ENCODE measurements around the gene KRT33B.
A peak's percentile ranks its signal among the peaks of the same experiment; 100 is the strongest.

The KRT33B gene

GRCh38 chr17:41333098-41333497, 36.5 kb downstream of the KRT33B start:
- in situ Hi-C loops (cut with HindIII; ENCODE audit: low sequenced_read_pairs) = no loop called here
- DNase-seq (ENCODE audit: low read depth, low spot score) = no peak
- no peak for TF ChIP-seq CTCF (IDR thresholded peaks at IDR 0.05; ENCODE audit: low read depth, low read length)
- no peak overlapping the region for H3K4me3 ChIP-seq (ENCODE audit: low read depth, low read length)

- in situ Hi-C loops (cut with HindIII; ENCODE audit: low sequenced_read_pairs) = no loop called here
- no peak overlapping the region for H3K4me3 ChIP-seq (ENCODE audit: low read depth, low read length)
- no peak for TF ChIP-seq CTCF (IDR thresholded peaks at IDR 0.05; ENCODE audit: low read depth, low read length)
- DNase-seq (ENCODE audit: low read depth, low spot score) = no peak
Observed at GRCh38 chr17:41332239-41332638, 37.4 kb downstream of the KRT33B start.

- TF ChIP-seq CTCF (IDR thresholded peaks at IDR 0.05; ENCODE audit: low read depth, low read length) = no peak
- DNase-seq (ENCODE audit: low read depth, low spot score) = no peak
- H3K4me3 ChIP-seq (ENCODE audit: low read depth, low read length) = no peak overlapping the region
- in situ Hi-C loops (cut with HindIII; ENCODE audit: low sequenced_read_pairs) = no loop called here
Observed at GRCh38 chr17:41331606-41332005, 38.0 kb downstream of the KRT33B start.

GRCh38 chr17:41329279-41329948, 40.2 kb downstream of the KRT33B start:
- in situ Hi-C loops (cut with HindIII; ENCODE audit: low sequenced_read_pairs) = no loop called here
- TF ChIP-seq CTCF (IDR thresholded peaks at IDR 0.05; ENCODE audit: low read depth, low read length) = peak; percentile 91
- H3K4me3 ChIP-seq (ENCODE audit: low read depth, low read length) = no peak overlapping the region
- peak; percentile 38 for DNase-seq (ENCODE audit: low read depth, low spot score)

- no peak overlapping the region for H3K4me3 ChIP-seq (ENCODE audit: low read depth, low read length)
- in situ Hi-C loops (cut with HindIII; ENCODE audit: low sequenced_read_pairs) = no loop called here
- DNase-seq (ENCODE audit: low read depth, low spot score) = no peak
- TF ChIP-seq CTCF (IDR thresholded peaks at IDR 0.05; ENCODE audit: low read depth, low read length) = no peak
Observed at GRCh38 chr17:41328207-41328606, 41.4 kb downstream of the KRT33B start.

GRCh38 chr17:41327411-41328120, 42.0 kb downstream of the KRT33B start:
- TF ChIP-seq CTCF (IDR thresholded peaks at IDR 0.05; ENCODE audit: low read depth, low read length) = no peak
- no peak overlapping the region for H3K4me3 ChIP-seq (ENCODE audit: low read depth, low read length)
- in situ Hi-C loops (cut with HindIII; ENCODE audit: low sequenced_read_pairs) = no loop called here
- DNase-seq (ENCODE audit: low read depth, low spot score) = no peak
